HL-60/S4 treated with retinoic acid at 250 ng/mL for 4 days and 3 days (cell line): ENCODE results near the gene BCL7B.
"Not testable (repeated sequence)": the region's sequence is repeated elsewhere in the genome, so short reads cannot be mapped to it uniquely, and the experiment has no call there.

Experiments used
- in situ Hi-C: fragments of 300-500 bp; cut with MboI; formaldehyde crosslinking; loops from 2 replicates; pipeline ENCODE4 v1.7.0; 2022; ENCODE audit warnings: low sequenced_read_pairs

BCL7B gene

DNA sequence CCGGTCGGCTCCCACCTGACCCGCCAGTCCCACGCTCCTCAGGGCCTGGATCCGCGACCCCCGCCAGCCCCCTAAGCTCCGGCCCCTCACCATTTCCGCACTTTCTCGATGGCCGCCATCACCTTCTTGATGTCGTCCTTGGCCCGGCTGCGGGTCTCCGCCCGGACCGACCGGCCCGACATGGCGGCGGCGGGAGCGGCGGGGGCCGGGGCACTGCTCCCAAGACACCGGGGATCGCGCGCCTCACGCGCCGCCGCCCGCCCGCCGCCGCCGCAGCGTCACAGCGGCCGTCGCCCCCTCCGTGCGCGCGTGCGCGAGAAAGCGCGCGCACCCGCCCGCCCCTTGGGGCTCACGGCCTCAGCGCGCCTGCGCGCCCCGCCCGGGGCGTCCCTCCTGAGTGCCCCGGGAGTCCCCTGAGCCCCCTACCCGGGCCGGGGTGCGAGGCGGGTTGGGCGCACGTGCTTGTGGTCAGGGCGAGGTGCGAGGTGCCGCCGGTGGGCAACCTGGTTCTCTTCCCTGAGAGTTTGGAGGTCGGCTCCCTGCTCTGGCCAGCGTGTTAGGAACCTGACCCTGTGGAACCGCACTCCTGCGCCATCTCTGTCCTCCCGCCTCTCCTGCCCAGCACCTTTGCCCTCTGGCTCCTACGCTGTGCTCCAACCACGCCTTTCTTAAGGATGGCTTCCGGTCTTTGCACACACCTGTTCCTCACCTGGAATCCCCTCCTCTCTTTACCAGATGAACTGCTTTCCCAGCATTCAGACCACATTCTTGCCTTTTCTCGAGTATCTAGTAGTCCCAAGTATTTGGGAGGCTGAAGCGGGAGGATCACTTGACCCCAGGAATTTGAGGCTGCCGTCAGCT lies at the start of gene BCL7B:
TSS of gene BCL7B (minus strand) at position 294 of the 861 bp plus-strand sequence. CDS start at position 182, 112 bp downstream.
- in situ Hi-C loops: no loop called here

DNA sequence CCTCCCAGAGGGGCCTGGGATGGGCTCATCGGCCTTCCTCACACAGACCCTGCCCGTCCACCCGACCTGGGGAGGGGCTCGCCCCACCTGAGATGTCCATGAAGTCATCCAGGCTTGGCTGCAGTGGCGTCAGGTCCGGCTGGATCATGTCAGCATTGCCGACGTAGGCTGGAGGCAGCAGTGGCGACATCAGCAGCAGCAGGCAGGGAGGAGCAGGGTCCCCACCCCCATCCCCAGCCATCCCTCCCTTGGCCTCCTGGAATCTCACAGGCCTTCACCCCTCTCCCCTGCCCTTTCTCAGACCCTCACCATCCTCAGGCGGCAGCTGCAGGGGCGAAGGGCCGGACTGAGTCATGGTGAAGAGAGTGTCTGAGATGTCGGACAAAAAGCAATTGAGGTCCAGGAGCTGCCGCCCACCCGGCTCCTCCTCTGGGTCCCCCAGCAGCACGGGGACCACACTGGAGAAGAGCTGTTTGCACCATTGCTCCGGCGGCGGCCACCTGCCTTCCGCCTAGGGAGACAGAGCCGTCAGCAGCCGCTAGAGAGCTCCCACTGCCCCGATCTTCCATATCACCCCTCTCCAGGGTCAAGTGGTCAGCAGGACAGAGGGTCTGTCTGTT lies 48.2 kb upstream of the BCL7B start:
- in situ Hi-C loops: loop anchor here (10.0 kb wide), 1 partner anchor 109 kb away; the partner anchor contains the start of gene STX1A

DNA sequence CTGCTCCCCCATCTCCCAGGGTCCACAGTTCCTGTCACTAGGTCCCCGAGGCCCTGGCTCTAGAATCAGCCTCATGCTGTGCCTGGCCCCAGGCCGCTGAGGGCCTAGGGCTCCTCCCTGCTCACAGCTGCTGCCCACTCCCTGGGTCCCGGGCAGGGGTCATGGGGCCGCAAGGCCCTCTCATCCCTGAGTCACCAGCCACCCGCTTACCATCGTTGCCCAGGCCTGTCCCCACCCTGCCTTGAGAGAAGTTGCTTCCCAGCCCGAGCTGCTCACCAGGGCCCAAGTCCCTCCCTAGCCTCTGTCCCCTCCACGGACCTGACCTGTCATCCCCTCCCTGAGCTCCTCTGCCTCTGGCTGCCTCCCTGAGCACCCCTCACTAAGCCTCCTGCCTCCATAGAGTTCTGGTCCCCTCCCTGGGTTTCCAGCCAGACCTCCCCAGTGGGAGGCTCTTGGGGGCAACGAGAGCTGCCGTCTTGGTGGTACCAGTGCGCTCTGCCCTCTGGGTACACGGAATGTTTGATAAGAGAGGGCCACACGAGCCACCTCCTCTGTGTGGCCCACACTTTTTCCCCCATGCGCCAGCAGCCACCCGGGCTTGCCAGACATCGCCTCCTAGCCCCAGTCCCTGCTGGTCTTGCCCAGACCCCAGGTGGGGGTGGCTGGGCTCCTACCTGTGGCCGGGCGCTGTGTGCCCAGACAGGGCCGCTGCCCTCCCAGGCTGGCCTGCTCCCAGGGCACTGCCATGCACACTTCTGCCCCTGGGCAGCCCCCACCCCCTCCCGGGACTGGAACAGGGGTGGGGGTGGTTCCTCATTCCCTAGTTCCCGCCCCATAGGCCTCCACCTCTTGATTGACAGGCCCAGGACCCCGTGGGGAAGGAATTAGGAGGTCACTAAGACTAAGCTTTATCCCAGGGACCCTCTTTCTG lies 45.5 kb upstream of the BCL7B start:
- in situ Hi-C loops: loop anchor here (10.0 kb wide), 1 partner anchor 112 kb away; the partner anchor contains the start of gene STX1A

DNA sequence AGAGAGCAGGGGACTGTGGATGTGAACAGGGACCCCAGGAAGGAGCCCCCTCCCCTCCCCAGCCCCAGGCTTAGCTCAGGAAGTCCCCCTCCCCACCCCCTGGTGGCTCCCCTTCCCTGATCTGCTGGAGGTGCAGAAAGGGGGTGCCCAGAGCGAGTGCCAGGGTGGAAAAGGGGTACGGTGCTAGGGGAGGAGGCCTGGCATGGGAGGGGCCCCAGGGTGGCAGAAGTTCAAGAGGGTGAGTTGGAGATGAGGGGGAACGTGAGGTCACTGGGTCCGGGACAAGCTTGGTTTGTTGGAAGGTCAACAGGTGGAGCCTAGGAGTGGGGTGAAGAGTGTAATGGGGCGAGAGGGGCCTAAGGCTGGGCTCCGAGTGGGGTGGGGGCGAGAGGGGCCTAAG lies 42.4 kb upstream of the BCL7B start:
- in situ Hi-C loops: loop anchor here (10.0 kb wide), 1 partner anchor 115 kb away; the partner anchor contains the start of gene STX1A

- in situ Hi-C loops: no loop called here
These were observed 41.8 kb upstream of the BCL7B start for GRCh38 chr7:73599151-73599882.

- in situ Hi-C loops: no loop called here
These were observed 40.7 kb upstream of the BCL7B start for GRCh38 chr7:73597978-73598782.

DNA sequence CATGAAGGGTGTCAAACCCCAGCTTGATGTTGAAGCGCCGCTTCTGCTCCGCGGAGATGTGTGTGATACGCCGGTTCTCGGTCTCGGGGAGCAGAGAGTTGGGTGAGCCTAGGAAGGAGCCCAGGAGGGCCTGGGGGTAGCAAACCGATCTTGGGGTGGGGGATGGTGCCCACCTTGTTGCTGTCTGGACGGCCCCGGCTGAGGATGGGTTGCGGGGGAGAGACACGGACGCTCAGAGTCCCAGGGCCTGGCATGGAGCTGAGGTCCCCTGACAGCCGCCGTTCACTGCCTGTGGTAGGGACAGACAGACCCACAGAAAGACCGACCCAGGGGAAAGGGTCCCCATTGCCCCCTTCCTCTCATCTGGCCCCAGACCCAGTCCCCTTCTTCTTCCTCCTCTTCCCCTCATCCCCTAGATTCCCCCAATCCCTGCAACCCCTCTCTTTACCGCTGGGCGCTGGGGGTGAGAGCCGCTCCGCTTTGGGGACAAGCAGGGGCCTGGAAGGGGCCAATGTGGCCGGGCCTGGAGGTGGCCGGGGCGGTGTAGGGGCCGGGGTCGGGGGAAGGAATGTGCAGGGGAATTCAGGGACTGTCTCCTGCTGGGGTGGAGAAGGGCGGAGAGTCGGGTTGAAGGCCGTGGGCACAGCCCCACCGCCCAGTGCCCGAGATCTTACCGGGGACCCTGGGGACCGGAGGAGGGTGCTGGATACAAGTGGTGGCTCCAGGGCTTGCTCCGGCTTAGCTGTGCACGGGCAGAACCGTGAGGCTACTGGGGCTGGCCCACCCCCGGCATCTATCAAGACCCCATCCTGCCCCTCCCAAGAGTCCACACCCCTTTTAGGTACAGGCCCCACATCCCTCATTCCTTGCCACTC lies 38.9 kb upstream of the BCL7B start:
- in situ Hi-C loops: no loop called here

GRCh38 chr7:73595358-73595757 lies 37.9 kb upstream of the BCL7B start:
- in situ Hi-C loops: no loop called here

DNA sequence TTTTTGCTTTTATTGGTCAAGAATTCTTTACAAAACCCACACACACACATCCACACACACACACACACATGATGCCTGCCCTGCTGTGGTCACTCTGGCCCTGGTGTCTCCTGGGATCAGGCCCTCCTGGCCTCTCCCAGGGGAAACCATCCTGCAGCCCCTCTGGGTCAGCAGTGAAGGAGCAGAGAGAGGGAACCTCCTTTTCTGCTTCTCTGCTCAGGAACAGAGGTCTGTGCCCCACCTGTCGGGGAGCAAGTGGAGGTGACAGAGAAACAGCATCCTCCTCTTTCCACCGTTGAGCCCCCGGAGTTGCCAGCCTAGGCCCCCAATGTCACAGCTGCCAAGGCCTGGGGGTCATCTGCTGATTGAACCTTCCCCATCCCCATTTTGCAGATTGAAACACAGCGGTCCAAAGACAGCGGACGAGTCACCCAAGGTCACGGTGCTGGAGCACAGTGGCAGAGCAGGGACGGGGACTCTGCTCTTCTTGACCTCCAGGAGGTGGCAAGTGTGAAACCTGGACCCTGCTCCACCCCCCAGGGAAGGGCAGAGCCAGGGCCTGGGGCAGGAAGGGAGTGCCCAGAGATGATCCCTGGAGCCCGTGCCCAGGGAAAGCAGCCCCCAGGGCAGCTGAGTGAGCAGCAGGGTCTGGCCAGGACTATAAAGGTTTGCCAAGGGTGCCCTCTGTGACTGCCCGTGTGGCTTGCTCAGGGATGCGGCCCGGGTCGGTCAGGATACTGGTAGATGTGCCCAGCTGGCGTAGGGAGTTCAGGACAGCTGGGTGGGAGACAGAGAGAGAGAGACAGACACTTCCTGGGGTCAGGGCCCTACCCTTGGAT lies 35.9 kb upstream of the BCL7B start:
- in situ Hi-C loops: no loop called here

DNA sequence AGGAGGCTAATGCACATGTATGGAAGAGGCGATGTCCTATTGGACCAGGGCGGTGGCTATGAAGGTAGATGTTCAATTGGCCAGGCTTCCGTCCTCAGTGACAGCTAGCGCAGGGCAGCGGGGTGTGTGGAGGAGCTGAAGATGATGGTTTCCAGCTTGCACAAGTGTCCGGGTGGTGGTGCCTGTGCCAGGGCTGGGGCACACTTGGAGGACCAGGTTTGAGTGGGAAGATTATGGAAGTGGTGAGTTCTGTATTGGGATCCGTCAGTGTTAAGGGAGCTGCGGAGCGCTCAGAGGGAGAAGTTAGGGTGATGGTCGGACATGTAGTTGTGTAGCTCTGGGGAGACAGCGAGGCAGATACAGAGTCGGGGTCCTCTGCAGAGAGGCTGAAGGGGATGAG lies 29.4 kb upstream of the BCL7B start:
- in situ Hi-C loops: no loop called here

- in situ Hi-C loops: no loop called here
These were observed 27.7 kb upstream of the BCL7B start for GRCh38 chr7:73585196-73585595.

- in situ Hi-C loops: no loop called here
These were observed 25.2 kb upstream of the BCL7B start for GRCh38 chr7:73582664-73583202.

GRCh38 chr7:73581006-73581405 lies 23.5 kb upstream of the BCL7B start:
- in situ Hi-C loops: not testable (repeated sequence)

DNA sequence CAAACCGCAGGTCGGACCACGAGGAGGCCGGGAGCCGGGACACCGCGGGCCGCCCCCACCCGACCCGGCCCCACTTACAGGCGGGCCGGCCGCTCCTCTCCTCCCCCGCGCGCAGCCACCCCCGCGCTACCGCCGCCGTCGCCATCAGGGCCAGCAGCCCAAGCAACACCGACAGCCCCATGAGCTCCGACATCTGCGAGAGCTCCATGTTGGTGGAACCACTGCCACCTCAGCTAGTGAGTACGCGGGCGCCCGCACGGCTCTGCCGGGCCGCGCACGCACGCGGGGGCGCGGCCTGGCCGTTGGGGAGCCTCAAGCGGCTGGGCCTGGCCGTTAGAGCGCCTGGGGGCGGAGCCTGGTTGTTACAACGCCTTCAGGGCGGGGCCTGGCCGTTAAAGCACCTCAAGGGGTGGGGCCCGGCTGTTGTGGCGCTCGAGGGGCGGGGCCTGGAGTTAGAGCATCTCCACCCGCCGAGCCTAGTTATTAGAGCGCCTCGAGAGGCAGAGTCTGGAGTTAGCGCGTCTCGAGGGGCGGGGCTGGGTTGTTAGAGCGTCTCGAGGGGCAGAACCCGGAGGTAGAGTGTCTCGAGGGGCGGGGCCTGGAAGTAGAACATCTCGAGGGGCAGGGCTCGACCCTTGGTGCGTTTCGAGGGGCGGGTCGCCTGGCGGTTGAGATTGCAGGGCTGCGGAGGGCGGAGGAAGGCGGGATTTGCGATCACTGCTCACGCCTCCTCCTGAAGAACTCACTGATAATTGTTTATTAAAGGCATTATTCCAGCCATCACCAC lies 21.0 kb upstream of the BCL7B start, which contains the start of gene TBL2:
TSS of gene TBL2 (minus strand) at position 238 of the 787 bp plus-strand sequence. CDS start at position 208, 30 bp downstream.
- in situ Hi-C loops: no loop called here

DNA sequence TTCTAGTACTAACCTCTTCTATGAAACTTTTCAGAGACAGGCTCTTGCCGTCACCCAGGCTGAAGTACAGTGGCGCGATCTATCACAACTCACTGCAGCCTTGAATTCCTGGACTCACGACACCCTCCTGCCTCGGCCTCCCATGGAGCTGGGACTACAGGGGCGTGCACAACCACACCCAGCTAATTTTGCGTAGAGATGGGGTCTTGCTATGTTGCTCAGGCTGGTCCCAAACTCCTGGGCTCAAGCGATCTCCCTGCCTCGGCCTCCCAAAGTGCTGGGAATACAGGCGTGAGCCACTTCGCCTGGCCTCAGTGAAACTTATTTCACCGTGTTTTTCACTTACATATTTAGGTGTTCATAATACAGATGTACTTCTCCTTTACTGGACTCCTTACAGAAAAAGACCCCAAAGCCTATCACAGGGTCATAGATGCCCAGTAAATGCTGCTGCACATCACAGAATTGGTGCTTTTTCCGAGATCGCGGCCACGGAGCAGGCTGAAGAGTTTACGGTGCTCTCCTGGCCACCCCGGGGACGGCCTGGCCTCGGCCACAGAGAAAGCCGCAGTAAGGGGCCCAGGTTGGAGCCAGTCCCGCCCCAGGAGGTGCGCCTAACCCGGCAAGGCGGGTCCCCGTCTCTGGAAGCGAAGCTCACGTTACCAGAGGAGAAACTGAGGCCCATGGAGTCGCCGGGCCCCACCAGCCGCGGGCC lies 20.3 kb upstream of the BCL7B start:
- in situ Hi-C loops: no loop called here

DNA sequence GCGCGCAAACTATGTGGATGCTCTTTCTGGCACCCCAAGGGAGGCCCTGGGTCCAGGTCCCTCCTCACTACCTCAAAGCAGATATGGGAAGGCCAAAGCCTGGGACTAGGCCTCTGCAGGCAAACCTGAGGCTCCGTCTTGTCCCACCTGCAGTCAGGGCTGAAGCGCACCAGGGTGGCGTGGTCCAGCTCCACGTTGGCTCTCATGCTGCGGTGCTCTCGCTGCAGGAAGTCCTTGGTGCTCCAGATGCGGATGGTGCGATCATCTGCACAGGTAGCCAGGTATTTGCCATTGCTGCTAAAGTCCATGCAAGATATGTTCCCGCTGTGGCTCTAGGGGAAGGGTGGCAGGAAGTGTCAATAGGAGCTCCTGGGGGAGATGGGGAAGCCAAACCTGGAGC lies 16.3 kb upstream of the BCL7B start:
- in situ Hi-C loops: no loop called here
